CD4-positive, alpha-beta T cell (primary cell): Measurements from ENCODE around the gene LEKR1. TPM values are rescaled to one million over a fixed set of nuclear protein-coding genes. Genes with fewer than 3 reads are reported as not detected.

Experiments used
- ATAC-seq: fragments of 200-7000 bp; cut with Tn5 transposase; one replicate; pipeline ENCODE4 v1.10.0; 2022; ENCODE audit warnings: mild to moderate bottlenecking; ENCODE audit not compliant: poor library complexity
- CTCF ChIA-PET: fragments of 350-600 bp; sonication (Branson Sonifier 250); formaldehyde crosslinking; loops from one replicate; lab custom pipeline; 2021; ENCODE audit warnings: antibody characterized with exemption, inconsistent platforms; lab: Charles Lee
- POLR2A ChIA-PET: fragments of 350-600 bp; sonication (Branson Sonifier 250); formaldehyde crosslinking; loops from one replicate; lab custom pipeline; 2021; ENCODE audit warnings: antibody characterized with exemption, inconsistent platforms; lab: Charles Lee
- DNase-seq, 14 experiments: peaks; one replicate each; pipeline ENCODE4 v3.0.0-alpha.2; 2013 to 2020; ENCODE audit warnings: mixed read lengths in 2 of 14
- H3K27ac ChIP-seq, 2 donors: one replicate each; pipeline versions ENCODE4 v1.5.1 to v1.7.0; 2013; ENCODE audit warnings: low read length in 2 of 2, low read depth in 1 of 2, mild to moderate bottlenecking in 1 of 2
- H3K27me3 ChIP-seq, 2 experiments: 1 replicate in 1 of 2; 2 replicates in 1 of 2; pipeline versions ENCODE4 v1.6.1 to v1.7.0; 2013; ENCODE audit warnings: low read length in 2 of 2, control low read depth in 1 of 2, mild to moderate bottlenecking in 1 of 2, moderate library complexity in 1 of 2; ENCODE audit not compliant: insufficient read depth in 2 of 2, control insufficient read depth in 1 of 2
- H3K36me3 ChIP-seq: one replicate; pipeline ENCODE4 v1.6.1; 2013; ENCODE audit warnings: low read length, control low read depth; ENCODE audit not compliant: insufficient read depth
- H3K4me1 ChIP-seq: one replicate; pipeline ENCODE4 v1.6.1; 2013; ENCODE audit warnings: low read length, control low read depth; ENCODE audit not compliant: insufficient read depth
- H3K4me3 ChIP-seq: one replicate; pipeline ENCODE4 v1.5.1; 2013; ENCODE audit warnings: mild to moderate bottlenecking, low read length, moderate library complexity
- H3K9me3 ChIP-seq, 2 experiments: 1 replicate in 1 of 2; 2 replicates in 1 of 2; pipeline versions ENCODE4 v1.6.1 to v1.7.0; 2013; ENCODE audit warnings: low read length in 2 of 2, mild to moderate bottlenecking in 2 of 2, control low read depth in 1 of 2, moderate library complexity in 1 of 2; ENCODE audit not compliant: control insufficient read depth in 1 of 2, insufficient read depth in 1 of 2
- H3K27ac Mint-ChIP-seq: one replicate; pipeline ENCODE4 v1.8.0; 2020; ENCODE audit warnings: mixed read lengths
- H3K27me3 Mint-ChIP-seq: one replicate; pipeline ENCODE4 v1.8.0; 2021; ENCODE audit warnings: mixed read lengths
- H3K36me3 Mint-ChIP-seq: one replicate; pipeline ENCODE4 v1.8.0; 2021; ENCODE audit warnings: low read depth, mixed read lengths
- H3K4me1 Mint-ChIP-seq: one replicate; pipeline ENCODE4 v1.8.0; 2021; ENCODE audit warnings: low read depth, mixed read lengths
- H3K4me3 Mint-ChIP-seq: one replicate; pipeline ENCODE4 v1.8.0; 2020; ENCODE audit warnings: mild to moderate bottlenecking, mixed read lengths
- H3K9me3 Mint-ChIP-seq: one replicate; pipeline ENCODE4 v1.8.0; 2020; ENCODE audit warnings: mixed read lengths
- CTCF ChIP-seq: fragments of 200-600 bp; IDR thresholded peaks from one replicate; pipeline ENCODE4 v1.8.0; 2022; ENCODE audit warnings: antibody characterized with exemption, mild to moderate bottlenecking
- intact Hi-C, 2 experiments: fragments of 100-400 bp; cut with DNase I in 1 of 2; cut with micrococcal nuclease in 1 of 2; formaldehyde crosslinking; loops; one replicate each; pipeline versions ENCODE4 v1.15.1 to v1.9.0; 2023 to 2025; cut with DNase I, micrococcal nuclease
- total RNA-seq, 174 experiments: library from RNA in 2 of 174; stranded (reverse) in 2 of 174; gene quantifications; one replicate each; pipeline ENCODE4 v1.2.3 and lab custom pipeline; 2021 to 2026

The LEKR1 gene
- total RNA-seq, 2 experiments from 2014 or later, result 0.77 to 1.0 TPM

GRCh38 chr3:156920399-156920798, 94.2 kb downstream of the LEKR1 start:
- intact Hi-C loops, result no loop called here
- H3K36me3 ChIP-seq, result no peaks in the 10 kb centered on the region
- no peaks in the 10 kb centered on the region for H3K27me3 ChIP-seq
- H3K27me3 Mint-ChIP-seq, result no peaks in the 10 kb centered on the region
- no peaks in the 10 kb centered on the region for H3K9me3 Mint-ChIP-seq
- H3K36me3 Mint-ChIP-seq, result no peaks in the 10 kb centered on the region
- ChIA-PET POLR2A (no interaction called here), CTCF (no interaction called here)
- H3K4me3 ChIP-seq, result no peak overlapping the region
- H3K4me3 Mint-ChIP-seq, result no peak overlapping the region
- DNase-seq (no peak), ATAC-seq (no peak)
- no peaks in the 10 kb centered on the region for H3K4me1 ChIP-seq
- H3K27ac ChIP-seq, result no peak overlapping the region
- no peaks in the 10 kb centered on the region for H3K4me1 Mint-ChIP-seq
- no peak overlapping the region for H3K27ac Mint-ChIP-seq
- no peak for TF ChIP-seq CTCF
- no peaks in the 10 kb centered on the region for H3K9me3 ChIP-seq

GRCh38 chr3:156923349-156923748, 97.2 kb downstream of the LEKR1 start:
- Histone ChIP-seq H3K9me3 (peaks cover 0 to 6% of the 10 kb centered on the region in 2 experiments), H3K27ac (no peak overlapping the region), H3K4me1 (no peaks in the 10 kb centered on the region), H3K4me3 (no peak overlapping the region), H3K27me3 (no peaks in the 10 kb centered on the region), H3K36me3 (no peaks in the 10 kb centered on the region)
- Mint-ChIP-seq H3K9me3 (peaks cover 6% of the 10 kb centered on the region), H3K36me3 (peaks cover 3% of the 10 kb centered on the region), H3K27ac (no peak overlapping the region), H3K4me1 (no peaks in the 10 kb centered on the region), H3K27me3 (no peaks in the 10 kb centered on the region), H3K4me3 (no peak overlapping the region)
- TF ChIP-seq CTCF, result no peak
- ChIA-PET CTCF (interaction anchor here (1.6 kb wide), 1 partner anchor 11 kb away, joined by 4 read pairs; no protein-coding TSS in a partner anchor), POLR2A (interaction anchor here (0.7 kb wide), 1 partner anchor 190 kb away, joined by 3 read pairs; no protein-coding TSS in a partner anchor)
- no peak for ATAC-seq
- no peak for DNase-seq
- intact Hi-C loops, result no loop called here

GRCh38 chr3:156938724-156939123, 112.6 kb downstream of the LEKR1 start:
- DNase-seq, result no peak
- no peak overlapping the region for H3K27ac Mint-ChIP-seq
- H3K36me3 ChIP-seq, result no peaks in the 10 kb centered on the region
- no peaks in the 10 kb centered on the region for H3K4me1 ChIP-seq
- H3K9me3 ChIP-seq, result no peaks in the 10 kb centered on the region
- no peak overlapping the region for H3K27ac ChIP-seq
- POLR2A ChIA-PET, result no interaction called here
- ATAC-seq, result no peak
- no peak for TF ChIP-seq CTCF
- no peak overlapping the region for H3K4me3 ChIP-seq
- H3K9me3 Mint-ChIP-seq, result no peaks in the 10 kb centered on the region
- CTCF ChIA-PET, result no interaction called here
- no peaks in the 10 kb centered on the region for H3K4me1 Mint-ChIP-seq
- H3K27me3 Mint-ChIP-seq, result peaks cover 4% of the 10 kb centered on the region
- intact Hi-C loops, result no loop called here
- no peaks in the 10 kb centered on the region for H3K36me3 Mint-ChIP-seq
- no peaks in the 10 kb centered on the region for H3K27me3 ChIP-seq
- H3K4me3 Mint-ChIP-seq, result no peak overlapping the region
